ENCODE measurements around the gene GATA6. TPM values are rescaled to one million over a fixed set of nuclear protein-coding genes. Genes with fewer than 3 reads are reported as not detected.

Gene GATA6
- total RNA-seq, 1 experiment from 2014 or later, result 54.6 TPM

DNA sequence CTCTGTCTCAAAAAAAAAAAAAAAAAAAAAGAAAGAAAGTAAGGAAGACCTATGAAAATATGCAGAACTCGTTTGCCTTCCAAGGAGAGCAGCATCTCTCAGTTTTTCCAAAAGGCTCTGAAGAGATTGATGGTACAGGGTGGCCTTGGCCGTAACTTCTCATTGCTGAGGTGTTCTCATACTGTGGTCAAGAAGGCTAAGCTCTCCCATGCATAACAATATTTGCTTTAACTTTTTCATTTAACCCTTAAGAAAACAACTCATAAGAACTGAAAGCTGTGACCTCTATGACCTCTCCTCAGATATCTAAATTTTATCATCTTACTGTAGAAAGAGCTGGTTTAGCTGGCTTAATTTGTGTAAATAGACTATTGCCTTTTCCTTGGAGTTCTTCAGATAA lies 37.1 kb upstream of the GATA6 start:
- CTCF ChIA-PET, result interaction anchor here (0.7 kb wide), 1 partner anchor 236 kb away, joined by 6 read pairs; no protein-coding TSS in a partner anchor
- BruUV-seq (replicated peaks), result no TSS peak
- intact Hi-C loops (cut with micrococcal nuclease; ENCODE audit: unreplicated experiment), result no loop called here

DNA sequence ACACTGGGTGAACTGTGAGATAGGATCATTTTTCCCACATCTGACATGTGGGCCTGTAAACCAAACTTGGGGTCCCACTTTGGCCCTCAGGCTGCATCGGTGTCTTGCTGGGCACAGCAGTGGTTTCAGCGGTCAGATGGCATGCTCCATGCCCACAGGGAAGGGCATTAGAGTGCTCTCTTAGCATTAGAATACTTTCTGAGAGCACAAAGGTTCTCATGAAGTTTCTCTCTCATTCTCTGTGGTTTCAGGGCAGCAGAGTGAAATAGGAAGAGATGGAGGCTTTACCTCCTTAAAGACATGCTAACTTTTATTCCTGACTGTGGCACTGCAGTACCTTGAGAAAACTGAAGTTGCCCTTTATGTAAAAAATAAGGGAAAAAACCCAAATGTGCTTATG lies 36.6 kb upstream of the GATA6 start:
- CTCF ChIA-PET, result interaction anchor here (0.7 kb wide), 1 partner anchor 237 kb away, joined by 6 read pairs; no protein-coding TSS in a partner anchor
- no peaks in the 10 kb centered on the region for H3K27me3 Mint-ChIP-seq (ENCODE audit: unreplicated experiment)
- no peak overlapping the region for H3K4me3 Mint-ChIP-seq (ENCODE audit: low read depth, unreplicated experiment)
- H3K27ac Mint-ChIP-seq (ENCODE audit: unreplicated experiment), result no peak overlapping the region
- no TSS peak for BruUV-seq (replicated peaks)
- H3K36me3 Mint-ChIP-seq (ENCODE audit: insufficient read depth, unreplicated experiment), result no peaks in the 10 kb centered on the region
- no peaks in the 10 kb centered on the region for H3K9me3 Mint-ChIP-seq (ENCODE audit: low read depth, unreplicated experiment)
- intact Hi-C loops (cut with micrococcal nuclease; ENCODE audit: unreplicated experiment), result no loop called here
- peaks cover 23% of the 10 kb centered on the region for H3K4me1 Mint-ChIP-seq (ENCODE audit: low read depth, unreplicated experiment)
- no peak for DNase-seq
- TF ChIP-seq, protein P1, sequence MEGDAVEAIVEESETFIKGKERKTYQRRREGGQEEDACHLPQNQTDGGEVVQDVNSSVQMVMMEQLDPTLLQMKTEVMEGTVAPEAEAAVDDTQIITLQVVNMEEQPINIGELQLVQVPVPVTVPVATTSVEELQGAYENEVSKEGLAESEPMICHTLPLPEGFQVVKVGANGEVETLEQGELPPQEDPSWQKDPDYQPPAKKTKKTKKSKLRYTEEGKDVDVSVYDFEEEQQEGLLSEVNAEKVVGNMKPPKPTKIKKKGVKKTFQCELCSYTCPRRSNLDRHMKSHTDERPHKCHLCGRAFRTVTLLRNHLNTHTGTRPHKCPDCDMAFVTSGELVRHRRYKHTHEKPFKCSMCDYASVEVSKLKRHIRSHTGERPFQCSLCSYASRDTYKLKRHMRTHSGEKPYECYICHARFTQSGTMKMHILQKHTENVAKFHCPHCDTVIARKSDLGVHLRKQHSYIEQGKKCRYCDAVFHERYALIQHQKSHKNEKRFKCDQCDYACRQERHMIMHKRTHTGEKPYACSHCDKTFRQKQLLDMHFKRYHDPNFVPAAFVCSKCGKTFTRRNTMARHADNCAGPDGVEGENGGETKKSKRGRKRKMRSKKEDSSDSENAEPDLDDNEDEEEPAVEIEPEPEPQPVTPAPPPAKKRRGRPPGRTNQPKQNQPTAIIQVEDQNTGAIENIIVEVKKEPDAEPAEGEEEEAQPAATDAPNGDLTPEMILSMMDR (IDR thresholded peaks at IDR 0.05; ENCODE audit: unreplicated experiment), result no peak

More for the DNA sequence above, 37.1 kb upstream of the GATA6 start:
- no peak for DNase-seq
- H3K27ac Mint-ChIP-seq (ENCODE audit: unreplicated experiment), result no peak overlapping the region
- no peaks in the 10 kb centered on the region for H3K36me3 Mint-ChIP-seq (ENCODE audit: insufficient read depth, unreplicated experiment)
- TF ChIP-seq, protein P1 (IDR thresholded peaks at IDR 0.05; ENCODE audit: unreplicated experiment), result no peak
- H3K27me3 Mint-ChIP-seq (ENCODE audit: unreplicated experiment), result no peaks in the 10 kb centered on the region
- H3K4me1 Mint-ChIP-seq (ENCODE audit: low read depth, unreplicated experiment), result peaks cover 23% of the 10 kb centered on the region
- H3K4me3 Mint-ChIP-seq (ENCODE audit: low read depth, unreplicated experiment), result no peak overlapping the region
- H3K9me3 Mint-ChIP-seq (ENCODE audit: low read depth, unreplicated experiment), result no peaks in the 10 kb centered on the region

DNA sequence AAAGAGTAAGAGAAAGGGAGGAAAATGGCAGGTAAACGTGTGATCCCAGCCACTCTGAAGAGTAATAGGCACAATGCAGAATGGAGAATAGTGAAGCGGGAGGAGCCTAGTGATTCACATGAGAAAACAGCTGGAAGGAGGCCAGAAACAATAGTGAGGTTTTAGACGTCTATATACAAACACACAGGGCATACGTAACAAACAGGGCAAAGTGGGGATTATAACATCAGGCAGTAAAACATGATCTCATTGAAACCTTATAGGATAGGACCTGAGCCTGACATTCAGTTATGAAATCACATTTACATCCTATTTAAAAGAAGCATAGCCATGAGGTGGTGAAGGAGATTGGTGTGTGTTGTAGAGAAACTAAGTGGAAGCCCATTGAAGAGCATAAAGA lies 33.0 kb upstream of the GATA6 start:
- intact Hi-C loops (cut with micrococcal nuclease; ENCODE audit: unreplicated experiment), result no loop called here
- CTCF ChIA-PET, result no interaction called here
- TF ChIP-seq, protein P1 (IDR thresholded peaks at IDR 0.05; ENCODE audit: unreplicated experiment), result no peak
- H3K4me3 Mint-ChIP-seq (ENCODE audit: low read depth, unreplicated experiment), result no peak overlapping the region
- no peaks in the 10 kb centered on the region for H3K36me3 Mint-ChIP-seq (ENCODE audit: insufficient read depth, unreplicated experiment)
- H3K9me3 Mint-ChIP-seq (ENCODE audit: low read depth, unreplicated experiment), result peaks cover 3% of the 10 kb centered on the region
- H3K27me3 Mint-ChIP-seq (ENCODE audit: unreplicated experiment), result no peaks in the 10 kb centered on the region
- BruUV-seq (replicated peaks), result no TSS peak
- H3K27ac Mint-ChIP-seq (ENCODE audit: unreplicated experiment), result no peak overlapping the region
- peaks cover 8% of the 10 kb centered on the region for H3K4me1 Mint-ChIP-seq (ENCODE audit: low read depth, unreplicated experiment)
- DNase-seq, result no peak

DNA sequence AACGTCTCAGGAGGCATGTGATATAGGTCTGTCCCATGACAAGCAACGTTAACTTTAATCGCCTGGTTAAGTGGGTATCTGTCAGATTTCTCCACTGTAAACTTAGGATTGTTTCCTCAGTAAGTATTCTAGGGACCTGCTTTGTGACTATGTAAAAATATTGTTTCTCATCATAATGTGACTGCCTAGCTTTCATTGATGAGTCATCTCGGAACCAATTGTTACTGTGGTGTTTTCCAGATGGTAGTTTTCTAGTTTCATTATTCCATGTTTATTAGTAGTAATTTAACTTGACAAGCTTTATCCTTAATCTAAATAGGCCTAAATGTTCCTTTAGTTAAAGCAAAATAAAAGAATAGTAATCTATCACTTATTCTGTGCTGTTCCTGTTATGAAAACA lies 28.2 kb upstream of the GATA6 start:
- intact Hi-C loops (cut with micrococcal nuclease; ENCODE audit: unreplicated experiment), result no loop called here
- peaks cover 3% of the 10 kb centered on the region for H3K9me3 Mint-ChIP-seq (ENCODE audit: low read depth, unreplicated experiment)
- H3K4me3 Mint-ChIP-seq (ENCODE audit: low read depth, unreplicated experiment), result no peak overlapping the region
- H3K27me3 Mint-ChIP-seq (ENCODE audit: unreplicated experiment), result no peaks in the 10 kb centered on the region
- H3K4me1 Mint-ChIP-seq (ENCODE audit: low read depth, unreplicated experiment), result peaks cover 5% of the 10 kb centered on the region
- H3K36me3 Mint-ChIP-seq (ENCODE audit: insufficient read depth, unreplicated experiment), result no peaks in the 10 kb centered on the region
- DNase-seq, result no peak
- TF ChIP-seq, protein P1 (IDR thresholded peaks at IDR 0.05; ENCODE audit: unreplicated experiment), result no peak
- no TSS peak for BruUV-seq (replicated peaks)
- no peak overlapping the region for H3K27ac Mint-ChIP-seq (ENCODE audit: unreplicated experiment)
- CTCF ChIA-PET, result no interaction called here

Measured in Calu3 (cell line).